Mucosa of stomach (tissue), 1 donor: ENCODE results near the gene ATF7.
"Not testable (repeated sequence)": the region's sequence is repeated elsewhere in the genome, so short reads cannot be mapped to it uniquely, and the experiment has no call there.

Experiments
- H3K27me3 ChIP-seq: one replicate; pipeline ENCODE4 v1.7.0; 2013; ENCODE audit warnings: mild to moderate bottlenecking, low read length; ENCODE audit not compliant: control insufficient read depth, insufficient read depth
- H3K36me3 ChIP-seq: one replicate; pipeline ENCODE4 v1.7.0; 2013; ENCODE audit warnings: low read length; ENCODE audit not compliant: control insufficient read depth, insufficient read depth
- H3K4me1 ChIP-seq: one replicate; pipeline ENCODE4 v1.7.0; 2013; ENCODE audit warnings: mild to moderate bottlenecking, low read length; ENCODE audit not compliant: control insufficient read depth, insufficient read depth
- H3K4me3 ChIP-seq: one replicate; pipeline ENCODE4 v1.7.0; 2013; ENCODE audit warnings: low read length
- H3K9ac ChIP-seq: one replicate; pipeline ENCODE4 v1.7.0; 2013; ENCODE audit warnings: mild to moderate bottlenecking, low read length, moderate library complexity
- H3K9me3 ChIP-seq: one replicate; pipeline ENCODE4 v1.7.0; 2013; ENCODE audit warnings: mild to moderate bottlenecking, low read length, moderate library complexity; ENCODE audit not compliant: control insufficient read depth
- donor health status: Pancreatic carcinoma.

Gene ATF7

DNA sequence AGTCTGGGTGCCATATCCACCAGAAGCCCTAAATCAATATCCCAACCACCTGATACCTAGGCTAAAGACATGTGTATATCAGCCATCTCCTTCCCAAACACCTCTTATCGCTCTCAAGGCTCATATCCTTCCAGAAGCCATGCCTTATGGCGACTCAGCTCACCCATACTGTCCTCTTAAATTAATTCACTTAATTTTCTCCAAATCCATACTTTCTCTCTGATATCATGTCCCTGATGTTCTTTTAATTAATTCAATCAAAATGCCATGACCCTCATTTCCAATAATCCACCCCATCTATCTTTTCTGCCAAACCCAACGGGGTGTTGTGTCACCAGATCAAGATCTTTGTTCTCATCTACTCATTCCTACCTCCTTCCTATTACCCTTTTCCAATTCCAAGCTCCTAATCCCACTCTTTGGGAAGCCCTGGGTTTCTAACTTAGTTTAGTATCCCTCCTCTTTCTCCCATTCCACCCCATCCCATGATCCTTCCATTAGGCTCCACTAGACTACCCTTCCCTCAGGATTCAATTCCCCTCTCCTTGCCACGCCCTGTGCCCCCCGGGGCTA is 723 bp downstream of the ATF7 start:
- no peaks in the 10 kb centered on the region for H3K36me3 ChIP-seq
- peaks cover 8% of the 10 kb centered on the region for H3K4me1 ChIP-seq
- H3K9me3 ChIP-seq, result no peaks in the 10 kb centered on the region
- H3K9ac ChIP-seq, result peak overlapping the region; percentile 93
- H3K4me3 ChIP-seq, result peak overlapping the region; percentile 88
- H3K27me3 ChIP-seq, result no peaks in the 10 kb centered on the region

DNA sequence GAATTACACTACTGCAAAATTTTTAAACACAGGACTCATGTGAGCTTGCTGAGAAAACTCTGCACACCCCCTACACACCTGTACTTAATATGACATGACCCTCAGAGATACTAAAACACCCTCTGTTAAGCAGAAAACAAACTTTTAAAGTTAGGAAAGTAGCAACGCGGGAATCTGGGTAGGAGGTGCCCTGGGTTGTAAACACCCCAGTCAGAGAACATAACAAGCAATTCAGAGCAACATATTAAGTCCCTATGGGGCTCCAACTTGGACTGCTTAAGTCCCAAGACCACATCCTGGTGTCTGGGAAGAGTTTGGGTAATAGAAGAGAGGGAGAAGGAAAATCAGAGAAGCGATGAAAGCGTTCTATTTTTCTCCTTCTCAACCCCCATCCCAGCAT is 1.2 kb downstream of the ATF7 start:
- no peaks in the 10 kb centered on the region for H3K36me3 ChIP-seq
- H3K9me3 ChIP-seq, result no peaks in the 10 kb centered on the region
- peak overlapping the region; percentile 88 for H3K4me3 ChIP-seq
- H3K27me3 ChIP-seq, result no peaks in the 10 kb centered on the region
- peak overlapping the region; percentile 93 for H3K9ac ChIP-seq
- H3K4me1 ChIP-seq, result peaks cover 8% of the 10 kb centered on the region

DNA sequence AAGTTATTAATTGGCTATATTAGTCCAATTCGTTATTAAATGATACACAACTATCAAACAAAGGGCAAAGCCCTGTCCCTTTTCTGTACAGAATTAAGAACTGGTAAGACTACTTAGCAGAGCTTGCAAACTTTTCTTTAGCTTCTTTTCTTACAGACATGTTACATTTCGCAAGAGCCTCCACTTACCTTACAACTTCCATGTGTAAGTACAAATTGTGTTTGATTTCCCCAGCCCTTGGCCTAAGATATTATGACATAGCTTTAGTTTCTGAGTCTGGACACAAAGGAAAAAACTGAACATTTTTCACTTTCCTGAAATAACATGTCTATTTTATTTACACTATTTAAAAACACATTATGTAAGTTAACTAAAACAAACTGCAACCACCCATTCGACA is 1.7 kb downstream of the ATF7 start:
- no peaks in the 10 kb centered on the region for H3K27me3 ChIP-seq
- H3K4me1 ChIP-seq, result peaks cover 8% of the 10 kb centered on the region
- H3K9ac ChIP-seq, result peak overlapping the region; percentile 93
- H3K9me3 ChIP-seq, result no peaks in the 10 kb centered on the region
- peak overlapping the region; percentile 88 for H3K4me3 ChIP-seq
- no peaks in the 10 kb centered on the region for H3K36me3 ChIP-seq

DNA sequence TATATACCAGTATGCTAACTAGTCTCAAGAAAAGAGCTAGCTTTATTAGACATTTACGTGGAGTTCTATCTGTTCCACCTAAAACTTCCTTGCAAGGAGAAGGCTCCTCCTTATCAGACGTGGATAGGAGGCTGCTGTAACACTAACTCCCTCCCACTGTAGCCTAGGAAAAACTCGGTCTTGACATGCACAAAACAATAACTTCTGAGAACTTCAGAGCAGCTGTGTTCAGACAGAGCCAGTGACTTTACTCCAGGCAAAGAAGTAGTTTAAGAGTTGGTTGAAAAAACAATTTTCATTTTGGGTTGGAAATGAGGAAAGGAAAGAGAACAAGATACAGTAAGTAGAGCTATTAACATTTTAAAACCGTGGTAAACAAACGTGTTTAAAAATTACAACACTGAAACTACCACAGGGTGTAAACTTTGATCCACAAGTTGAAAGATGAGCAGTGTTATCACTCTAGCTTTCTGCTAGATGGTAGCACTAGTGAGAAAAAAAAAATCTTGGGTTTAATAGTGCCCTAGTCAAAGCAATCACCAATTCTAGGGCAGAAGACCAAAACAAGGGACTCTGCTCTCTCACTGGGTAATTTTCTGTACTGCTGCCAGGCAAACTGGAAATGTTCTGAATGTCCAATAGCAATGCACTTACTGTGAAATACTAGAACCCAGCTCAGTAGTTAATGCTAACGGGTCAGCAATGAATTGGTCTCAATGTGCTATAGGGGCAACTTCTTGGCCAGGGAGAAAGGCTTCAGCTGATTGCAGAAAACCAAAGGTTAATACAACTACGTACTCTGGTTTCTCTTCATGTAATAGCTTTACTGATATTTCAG is 2.4 kb downstream of the ATF7 start:
- Histone ChIP-seq H3K9me3 (no peaks in the 10 kb centered on the region), H3K36me3 (no peaks in the 10 kb centered on the region), H3K4me1 (peaks cover 8% of the 10 kb centered on the region), H3K27me3 (no peaks in the 10 kb centered on the region), H3K4me3 (no peak overlapping the region), H3K9ac (no peak overlapping the region)

DNA sequence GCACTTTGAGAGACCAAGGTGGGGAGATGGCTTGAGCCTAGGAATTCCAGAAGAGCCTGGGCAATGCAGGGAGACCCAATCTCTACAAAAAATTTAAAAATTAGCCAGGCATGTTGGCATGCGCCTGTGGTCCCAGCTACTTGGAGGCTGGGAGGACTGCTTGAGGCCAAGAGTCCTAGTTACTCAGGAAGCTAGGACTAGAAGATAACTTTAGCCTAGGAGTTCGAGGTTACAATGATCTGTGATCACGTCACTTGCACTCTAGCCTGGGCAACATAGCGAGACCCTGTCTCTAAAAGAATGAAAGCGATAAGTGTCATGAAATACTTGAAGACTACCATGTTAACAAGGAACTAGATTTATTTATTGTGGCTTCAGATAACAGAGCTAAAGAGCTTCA is 3.5 kb downstream of the ATF7 start:
- no peak overlapping the region for H3K9ac ChIP-seq
- no peaks in the 10 kb centered on the region for H3K27me3 ChIP-seq
- peaks cover 8% of the 10 kb centered on the region for H3K4me1 ChIP-seq
- no peaks in the 10 kb centered on the region for H3K36me3 ChIP-seq
- H3K4me3 ChIP-seq, result no peak overlapping the region
- no peaks in the 10 kb centered on the region for H3K9me3 ChIP-seq

DNA sequence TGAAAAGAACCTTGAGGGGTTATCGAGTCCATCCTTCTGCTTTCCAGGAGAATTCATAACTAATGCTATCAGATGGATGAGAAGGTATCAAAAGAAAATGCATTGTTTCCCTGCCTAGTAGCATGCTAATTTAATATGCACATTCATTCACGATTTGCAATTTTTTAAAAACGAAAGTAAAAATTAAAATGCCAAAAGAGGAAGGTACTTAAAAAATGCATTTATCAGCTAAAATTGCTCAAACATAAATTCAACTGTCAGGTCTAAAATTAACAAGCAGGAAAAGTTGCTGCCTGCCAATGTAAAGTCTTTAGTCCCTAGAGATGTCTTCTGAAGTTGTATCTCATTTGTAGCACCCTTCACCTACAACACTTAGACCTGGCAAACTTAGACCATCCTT is 7.9 kb downstream of the ATF7 start:
- Histone ChIP-seq H3K4me1 (peaks cover 3% of the 10 kb centered on the region), H3K4me3 (no peak overlapping the region), H3K27me3 (no peaks in the 10 kb centered on the region), H3K36me3 (no peaks in the 10 kb centered on the region), H3K9me3 (no peaks in the 10 kb centered on the region), H3K9ac (no peak overlapping the region)

DNA sequence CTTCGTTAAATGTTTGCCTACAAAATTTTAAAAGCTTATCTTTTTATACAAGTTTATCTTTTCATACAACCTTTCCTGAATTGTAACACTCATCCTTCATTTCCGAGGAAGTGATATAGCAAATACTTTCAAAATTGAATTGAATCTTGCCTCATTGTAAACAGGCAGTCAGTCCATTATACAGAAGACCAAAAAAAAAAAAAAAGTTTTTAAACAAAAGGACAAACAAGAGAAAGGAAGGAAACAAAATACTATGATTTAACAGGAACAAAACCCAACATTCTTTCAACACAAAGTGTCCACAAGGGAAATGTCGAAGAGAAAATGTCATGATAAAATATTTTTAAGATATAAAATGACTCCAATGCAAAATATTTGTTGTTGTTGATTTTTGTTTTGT is 8.5 kb downstream of the ATF7 start:
- H3K4me1 ChIP-seq, result peaks cover under 1% of the 10 kb centered on the region
- no peaks in the 10 kb centered on the region for H3K36me3 ChIP-seq

DNA sequence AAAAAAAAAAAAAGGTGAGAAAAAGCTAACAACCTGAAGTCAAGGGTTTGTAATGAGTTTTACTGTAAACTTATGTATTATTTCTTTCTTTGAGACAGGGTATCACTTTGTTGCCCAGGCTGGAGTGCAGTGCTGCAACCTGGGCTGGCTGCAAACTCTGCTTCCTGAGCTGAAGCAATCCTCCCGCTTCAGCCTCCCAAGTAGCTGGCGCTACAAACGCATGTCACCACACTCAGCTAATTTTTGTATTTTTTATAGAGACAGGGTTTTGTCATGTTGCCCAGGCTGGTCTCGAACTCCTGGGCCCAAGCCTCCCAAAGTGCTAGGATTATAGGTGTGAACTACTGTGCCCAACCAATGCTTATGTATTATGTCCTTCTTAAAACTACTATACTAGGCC is 9.2 kb downstream of the ATF7 start:
- H3K4me3 ChIP-seq, result no peak overlapping the region
- H3K36me3 ChIP-seq, result no peaks in the 10 kb centered on the region
- no peak overlapping the region for H3K9ac ChIP-seq
- no peaks in the 10 kb centered on the region for H3K27me3 ChIP-seq
- no peaks in the 10 kb centered on the region for H3K9me3 ChIP-seq
- H3K4me1 ChIP-seq, result no peaks in the 10 kb centered on the region

More for the DNA sequence above, 8.5 kb downstream of the ATF7 start:
- Histone ChIP-seq H3K4me3 (no peak overlapping the region), H3K9ac (no peak overlapping the region), H3K9me3 (no peaks in the 10 kb centered on the region), H3K27me3 (no peaks in the 10 kb centered on the region)

DNA sequence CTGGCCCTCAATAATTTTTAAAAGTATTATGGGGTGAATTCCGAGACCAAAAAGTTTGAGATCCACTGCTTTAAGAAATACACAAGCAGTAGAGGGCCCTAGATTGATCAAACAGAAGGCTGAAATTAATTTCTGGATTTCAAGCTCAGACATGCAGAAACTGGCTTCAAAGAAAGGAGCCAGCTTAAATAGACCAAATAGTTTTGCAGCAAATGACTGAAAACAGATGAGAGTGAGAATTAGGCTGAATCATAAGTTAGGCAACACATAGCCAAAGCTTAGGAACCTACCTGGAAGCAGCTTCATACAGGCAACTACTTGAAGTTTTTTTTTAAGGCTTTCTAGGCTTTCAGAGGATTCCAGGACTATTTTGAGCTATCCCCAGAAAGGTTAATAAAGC is 12.4 kb downstream of the ATF7 start:
- Histone ChIP-seq H3K27me3 (no peaks in the 10 kb centered on the region), H3K36me3 (no peaks in the 10 kb centered on the region), H3K9ac (no peak overlapping the region), H3K4me1 (no peaks in the 10 kb centered on the region), H3K4me3 (no peak overlapping the region), H3K9me3 (no peaks in the 10 kb centered on the region)

DNA sequence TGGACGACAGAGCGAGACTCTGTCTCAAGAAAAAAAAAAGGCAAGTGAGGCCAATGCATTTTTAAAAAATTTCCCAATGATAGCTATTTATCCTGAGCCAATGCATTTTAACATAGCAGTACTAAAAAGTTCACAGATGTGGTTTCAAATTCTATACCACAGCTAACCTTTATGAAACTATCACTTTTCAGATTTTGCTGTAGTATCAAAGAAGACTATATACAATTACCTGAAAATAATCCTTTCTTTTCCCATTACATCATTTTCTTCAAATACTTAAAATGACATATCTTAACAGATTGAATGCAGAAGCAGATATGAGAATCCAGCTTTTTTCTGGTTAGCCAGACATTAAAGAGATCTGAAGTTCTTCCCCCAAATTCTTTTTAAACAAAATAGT is 13.2 kb downstream of the ATF7 start:
- H3K27me3 ChIP-seq, result no peaks in the 10 kb centered on the region
- H3K4me3 ChIP-seq, result no peak overlapping the region
- H3K4me1 ChIP-seq, result no peaks in the 10 kb centered on the region
- H3K9ac ChIP-seq, result no peak overlapping the region
- no peaks in the 10 kb centered on the region for H3K36me3 ChIP-seq
- no peaks in the 10 kb centered on the region for H3K9me3 ChIP-seq

DNA sequence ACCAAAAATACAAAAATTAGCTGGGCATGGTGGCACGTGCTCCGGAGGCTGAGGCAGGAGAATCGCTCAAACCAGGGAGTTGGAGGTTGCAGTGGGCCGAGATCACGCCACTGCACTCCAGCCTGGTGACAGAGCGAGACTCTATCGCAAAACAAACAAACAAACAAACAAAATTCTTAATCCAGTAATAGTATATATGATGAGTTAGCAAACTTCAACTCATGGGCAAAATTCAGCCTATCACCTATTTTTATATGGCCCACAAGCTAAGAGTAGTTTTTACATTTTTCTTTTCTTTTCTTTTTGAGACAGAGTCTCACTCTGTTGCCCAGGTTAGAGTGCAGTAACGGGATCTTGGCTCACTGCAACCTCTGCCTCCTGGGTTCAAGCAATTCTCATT is 14.9 kb downstream of the ATF7 start:
- H3K27me3 ChIP-seq, result no peaks in the 10 kb centered on the region
- H3K4me1 ChIP-seq, result no peaks in the 10 kb centered on the region
- no peaks in the 10 kb centered on the region for H3K9me3 ChIP-seq
- no peak overlapping the region for H3K9ac ChIP-seq
- no peak overlapping the region for H3K4me3 ChIP-seq
- no peaks in the 10 kb centered on the region for H3K36me3 ChIP-seq

DNA sequence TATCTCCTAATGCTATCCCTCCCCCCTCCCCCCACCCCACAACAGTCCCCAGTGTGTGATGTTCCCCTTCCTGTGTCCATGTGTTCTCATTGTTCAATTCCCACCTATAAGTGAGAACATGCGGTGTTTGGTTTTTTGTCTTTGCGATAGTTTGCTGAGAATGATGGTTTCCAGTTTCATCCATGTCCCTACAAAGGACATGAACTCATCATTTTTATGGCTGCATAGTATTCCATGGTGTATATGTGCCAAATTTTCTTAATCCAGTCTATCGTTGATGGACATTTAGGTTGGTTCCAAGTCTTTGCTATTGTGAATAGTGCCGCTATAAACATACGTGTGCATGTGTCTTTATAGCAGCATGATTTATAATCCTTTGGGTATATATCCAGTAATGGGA is 19.5 kb downstream of the ATF7 start:
- H3K27me3 ChIP-seq, H3K36me3 ChIP-seq, H3K9me3 ChIP-seq, H3K4me3 ChIP-seq, H3K4me1 ChIP-seq, H3K9ac ChIP-seq: not testable (repeated sequence)
